LNCaP clone FGC (cell line): ENCODE measurements around the gene SPTLC2.

Experiments used
- DNase-seq: peaks from one replicate; pipeline ENCODE4 v3.0.0-alpha.2; 2011; ENCODE audit warnings: low read depth
- H3K4me3 ChIP-seq: 2 replicates; pipeline ENCODE4 v1.5.1; 2011; ENCODE audit warnings: mild to moderate bottlenecking, low read depth, low read length, control low read depth
- TF ChIP-seq, protein P1 (sequence below): IDR thresholded peaks from 2 replicates; pipeline ENCODE4 v1.5.1; 2012; ENCODE audit warnings: mild to moderate bottlenecking; ENCODE audit not compliant: control insufficient read depth, insufficient read depth; ENCODE audit errors: extremely low read depth

SPTLC2 gene

DNA sequence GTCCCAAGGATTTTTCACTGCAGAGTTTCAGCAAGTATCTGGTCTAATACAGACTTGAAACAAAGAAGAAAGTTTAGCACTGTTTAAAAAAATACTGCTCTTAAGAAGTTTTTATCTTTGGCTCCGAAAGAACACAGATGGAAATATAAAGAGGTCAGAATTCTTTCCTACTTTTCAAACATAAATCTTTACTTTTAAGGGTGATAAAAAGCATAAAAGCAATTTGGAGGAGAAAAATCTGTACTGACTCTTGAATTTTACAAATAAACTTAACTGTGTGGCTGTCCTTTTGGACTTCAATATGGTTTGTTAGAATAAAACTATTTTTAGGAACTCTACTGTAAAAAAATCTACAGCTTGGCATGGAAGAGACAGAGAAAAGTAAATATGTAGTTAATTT, 90.2 kb downstream of the SPTLC2 start:
- DNase-seq, result no peak
- no peak overlapping the region for H3K4me3 ChIP-seq
- TF ChIP-seq, protein P1, sequence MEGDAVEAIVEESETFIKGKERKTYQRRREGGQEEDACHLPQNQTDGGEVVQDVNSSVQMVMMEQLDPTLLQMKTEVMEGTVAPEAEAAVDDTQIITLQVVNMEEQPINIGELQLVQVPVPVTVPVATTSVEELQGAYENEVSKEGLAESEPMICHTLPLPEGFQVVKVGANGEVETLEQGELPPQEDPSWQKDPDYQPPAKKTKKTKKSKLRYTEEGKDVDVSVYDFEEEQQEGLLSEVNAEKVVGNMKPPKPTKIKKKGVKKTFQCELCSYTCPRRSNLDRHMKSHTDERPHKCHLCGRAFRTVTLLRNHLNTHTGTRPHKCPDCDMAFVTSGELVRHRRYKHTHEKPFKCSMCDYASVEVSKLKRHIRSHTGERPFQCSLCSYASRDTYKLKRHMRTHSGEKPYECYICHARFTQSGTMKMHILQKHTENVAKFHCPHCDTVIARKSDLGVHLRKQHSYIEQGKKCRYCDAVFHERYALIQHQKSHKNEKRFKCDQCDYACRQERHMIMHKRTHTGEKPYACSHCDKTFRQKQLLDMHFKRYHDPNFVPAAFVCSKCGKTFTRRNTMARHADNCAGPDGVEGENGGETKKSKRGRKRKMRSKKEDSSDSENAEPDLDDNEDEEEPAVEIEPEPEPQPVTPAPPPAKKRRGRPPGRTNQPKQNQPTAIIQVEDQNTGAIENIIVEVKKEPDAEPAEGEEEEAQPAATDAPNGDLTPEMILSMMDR, result no peak

DNA sequence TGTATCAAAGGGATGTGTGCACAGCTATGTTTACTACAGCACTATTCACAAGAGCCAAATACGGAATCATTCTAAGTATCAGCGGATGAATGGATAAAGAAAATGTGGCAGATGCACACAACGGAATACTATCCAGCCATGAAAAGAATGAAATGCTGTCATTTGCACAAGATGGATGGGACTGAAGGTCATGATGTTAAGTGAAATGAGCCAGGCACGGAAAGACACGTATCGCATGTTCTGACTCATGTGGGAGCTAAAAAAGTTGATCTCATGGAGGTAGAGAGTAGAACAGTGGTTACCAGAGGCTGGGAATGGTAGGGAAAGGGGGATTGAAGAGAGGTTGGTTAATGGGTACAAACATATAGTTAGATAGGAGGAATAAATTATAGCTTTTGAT, 91.9 kb downstream of the SPTLC2 start:
- TF ChIP-seq, protein P1, result no peak
- DNase-seq, result no peak
- H3K4me3 ChIP-seq, result no peak overlapping the region

DNA sequence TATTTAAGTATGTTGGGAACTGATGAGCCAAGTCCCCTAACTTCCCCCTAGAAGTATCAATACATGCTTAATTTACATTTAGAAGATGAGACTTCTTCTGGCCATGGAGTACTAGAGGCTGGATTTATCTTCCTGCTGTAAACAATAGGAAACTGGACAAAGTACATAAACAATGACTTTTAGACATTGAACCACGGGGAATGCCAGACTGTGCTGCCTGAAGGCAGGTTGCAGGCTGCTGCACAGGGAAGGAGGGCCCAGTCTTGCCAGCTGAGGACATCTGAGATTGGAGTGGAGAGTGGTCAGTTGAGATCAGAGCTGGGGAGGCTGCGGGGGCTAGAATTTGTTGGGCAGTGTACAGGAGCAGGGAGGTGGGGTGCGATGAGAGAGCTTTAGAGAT, 93.3 kb downstream of the SPTLC2 start:
- no peak overlapping the region for H3K4me3 ChIP-seq
- DNase-seq, result no peak
- TF ChIP-seq, protein P1, result no peak

DNA sequence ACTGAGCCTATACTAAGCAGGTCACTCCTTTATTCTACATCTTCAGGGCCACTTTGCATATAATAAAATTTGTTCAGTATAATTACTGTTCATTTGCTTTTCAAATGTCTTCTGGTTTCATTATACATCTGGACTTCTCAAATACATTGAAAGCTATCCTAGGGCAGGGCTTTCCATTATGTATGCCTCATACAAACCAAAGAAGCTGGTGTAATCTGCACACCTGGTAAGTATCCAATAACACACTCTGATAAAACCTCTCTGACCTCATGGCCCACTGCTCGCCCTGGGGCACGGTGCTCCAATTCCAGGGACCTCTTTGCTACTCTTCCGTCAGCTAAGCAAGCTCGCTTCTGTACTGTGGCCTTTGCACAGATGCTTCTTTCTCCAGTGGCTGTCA, 95.9 kb downstream of the SPTLC2 start:
- H3K4me3 ChIP-seq, result no peak overlapping the region
- TF ChIP-seq, protein P1, result no peak
- DNase-seq, result no peak

DNA sequence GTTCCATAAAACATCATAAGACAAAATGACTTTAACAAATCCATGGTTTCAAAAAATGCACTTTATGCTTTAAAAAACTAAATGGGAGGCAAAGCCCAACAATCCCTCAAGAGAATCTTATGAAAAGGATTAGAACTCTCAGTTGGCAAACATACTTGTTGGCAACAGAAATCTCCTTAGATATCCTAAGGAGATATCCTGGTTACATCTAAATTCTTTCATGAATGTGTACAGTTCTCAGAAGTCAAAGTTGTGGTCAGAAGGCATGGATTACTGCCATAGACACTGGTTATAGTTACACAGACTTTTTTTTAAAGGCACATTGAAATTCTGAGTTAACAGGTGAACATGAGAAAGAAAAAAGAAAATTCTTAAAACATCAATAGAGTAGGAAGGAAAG, 100.3 kb downstream of the SPTLC2 start:
- TF ChIP-seq, protein P1, result no peak
- no peak for DNase-seq
- H3K4me3 ChIP-seq, result no peak overlapping the region

DNA sequence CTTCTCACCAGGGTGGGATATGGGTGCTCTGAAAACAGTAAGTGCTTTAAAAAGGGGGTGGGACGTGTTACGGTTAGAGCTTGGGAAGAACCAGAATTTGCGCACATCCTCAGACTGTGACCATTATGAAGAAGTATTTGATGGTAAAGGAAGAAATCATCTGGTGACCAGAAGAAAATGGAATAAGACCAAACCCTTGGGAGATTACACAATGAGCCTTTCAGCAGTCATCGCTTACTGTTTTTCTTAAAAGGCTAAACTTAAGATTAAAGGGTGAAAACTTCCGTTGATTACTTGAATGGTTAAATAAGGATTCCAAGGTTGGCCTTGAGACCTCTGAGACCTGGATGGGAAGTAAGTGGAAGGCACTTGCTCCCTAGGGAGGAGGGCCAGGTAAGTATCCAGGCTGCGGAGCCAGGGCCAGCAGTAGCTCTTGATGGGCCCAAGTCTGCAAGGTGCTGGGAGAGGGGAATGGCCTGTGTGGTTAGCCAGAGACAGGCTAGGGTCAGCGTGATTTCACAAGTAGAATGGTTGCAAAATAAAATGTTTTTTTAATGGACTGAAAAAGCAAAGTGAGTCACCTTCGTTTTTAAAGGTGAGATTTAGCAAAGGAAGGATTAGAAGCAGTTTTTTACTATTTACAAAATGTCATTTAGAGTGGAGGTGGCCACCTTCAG, 104.8 kb downstream of the SPTLC2 start:
- TF ChIP-seq, protein P1, result no peak

DNA sequence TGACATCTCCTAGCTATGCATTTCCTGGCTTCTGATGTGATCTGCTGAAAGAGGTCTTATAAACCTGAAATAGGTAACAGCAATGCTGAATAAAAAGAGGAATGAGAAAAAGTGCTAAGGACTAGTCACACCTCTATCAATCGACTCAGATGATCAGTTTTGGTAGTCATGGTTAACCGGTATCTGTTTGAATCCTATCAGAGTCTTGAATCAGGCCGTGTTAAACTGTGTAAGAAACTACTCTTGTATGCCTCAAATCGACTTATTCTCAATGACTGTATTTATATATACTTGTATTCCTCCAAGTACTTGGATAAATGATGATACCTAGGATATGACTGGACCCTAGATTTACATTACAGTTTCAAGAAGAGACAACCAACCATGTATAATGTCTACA, 107.1 kb downstream of the SPTLC2 start:
- H3K4me3 ChIP-seq, result no peak overlapping the region
- no peak for DNase-seq
- TF ChIP-seq, protein P1, result no peak

More for the DNA sequence above, 104.8 kb downstream of the SPTLC2 start:
- DNase-seq, result no peak
- no peak overlapping the region for H3K4me3 ChIP-seq
